ENCODE measurements around the gene DHH. TPM values are rescaled to one million over a fixed set of nuclear protein-coding genes. Genes with fewer than 3 reads are reported as not detected.

Gene DHH
- total and polyA plus RNA-seq, 10 of the 15 experiments (the other 5 are each of a cell fraction or from before 2014, with no cell fraction given), result 0.01 TPM; not detected in 9

DNA sequence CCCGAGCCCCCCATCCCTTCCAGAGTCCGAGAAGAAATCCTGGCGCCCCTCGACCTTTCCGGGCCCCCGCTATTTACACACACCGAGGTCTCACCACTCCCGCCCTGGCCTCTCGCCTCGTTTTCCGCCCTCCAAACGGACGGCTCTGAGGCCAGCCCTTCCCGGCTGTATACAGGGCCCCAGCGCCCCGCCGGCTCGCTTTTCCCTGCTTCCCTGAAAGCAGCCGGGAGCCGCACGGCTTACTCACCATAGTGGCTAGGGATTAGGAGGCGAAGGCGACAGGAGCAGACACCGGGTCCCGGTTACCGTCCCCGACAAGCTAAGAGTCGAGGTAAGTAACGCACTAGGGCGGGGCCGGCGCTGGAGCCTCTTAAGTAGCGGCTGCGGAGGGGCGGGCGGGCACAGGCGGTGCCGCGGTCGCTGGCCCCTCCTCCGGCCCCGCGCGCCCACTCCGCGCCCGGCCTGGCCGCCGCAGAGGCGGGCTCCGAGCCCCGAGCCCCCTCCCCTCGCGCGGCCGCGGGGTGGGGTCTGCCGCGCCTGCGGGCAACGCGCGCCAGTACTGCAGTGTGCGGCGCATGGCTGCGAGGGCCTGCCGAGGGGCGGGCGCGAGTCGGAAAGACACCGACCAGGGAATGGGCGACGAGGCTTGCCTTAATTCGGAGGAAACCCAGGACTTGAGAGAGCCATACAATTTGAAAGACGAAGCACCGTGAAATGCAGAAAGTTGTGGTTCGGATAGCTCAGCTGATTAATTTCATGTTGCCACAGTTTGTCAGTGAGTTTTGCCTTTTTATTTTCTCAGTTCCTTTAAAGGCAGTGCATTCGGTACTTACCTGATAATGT lies 36.7 kb upstream of the DHH start, which contains the start of gene TUBA1B (continued):
- TF ChIP-seq, protein P1, sequence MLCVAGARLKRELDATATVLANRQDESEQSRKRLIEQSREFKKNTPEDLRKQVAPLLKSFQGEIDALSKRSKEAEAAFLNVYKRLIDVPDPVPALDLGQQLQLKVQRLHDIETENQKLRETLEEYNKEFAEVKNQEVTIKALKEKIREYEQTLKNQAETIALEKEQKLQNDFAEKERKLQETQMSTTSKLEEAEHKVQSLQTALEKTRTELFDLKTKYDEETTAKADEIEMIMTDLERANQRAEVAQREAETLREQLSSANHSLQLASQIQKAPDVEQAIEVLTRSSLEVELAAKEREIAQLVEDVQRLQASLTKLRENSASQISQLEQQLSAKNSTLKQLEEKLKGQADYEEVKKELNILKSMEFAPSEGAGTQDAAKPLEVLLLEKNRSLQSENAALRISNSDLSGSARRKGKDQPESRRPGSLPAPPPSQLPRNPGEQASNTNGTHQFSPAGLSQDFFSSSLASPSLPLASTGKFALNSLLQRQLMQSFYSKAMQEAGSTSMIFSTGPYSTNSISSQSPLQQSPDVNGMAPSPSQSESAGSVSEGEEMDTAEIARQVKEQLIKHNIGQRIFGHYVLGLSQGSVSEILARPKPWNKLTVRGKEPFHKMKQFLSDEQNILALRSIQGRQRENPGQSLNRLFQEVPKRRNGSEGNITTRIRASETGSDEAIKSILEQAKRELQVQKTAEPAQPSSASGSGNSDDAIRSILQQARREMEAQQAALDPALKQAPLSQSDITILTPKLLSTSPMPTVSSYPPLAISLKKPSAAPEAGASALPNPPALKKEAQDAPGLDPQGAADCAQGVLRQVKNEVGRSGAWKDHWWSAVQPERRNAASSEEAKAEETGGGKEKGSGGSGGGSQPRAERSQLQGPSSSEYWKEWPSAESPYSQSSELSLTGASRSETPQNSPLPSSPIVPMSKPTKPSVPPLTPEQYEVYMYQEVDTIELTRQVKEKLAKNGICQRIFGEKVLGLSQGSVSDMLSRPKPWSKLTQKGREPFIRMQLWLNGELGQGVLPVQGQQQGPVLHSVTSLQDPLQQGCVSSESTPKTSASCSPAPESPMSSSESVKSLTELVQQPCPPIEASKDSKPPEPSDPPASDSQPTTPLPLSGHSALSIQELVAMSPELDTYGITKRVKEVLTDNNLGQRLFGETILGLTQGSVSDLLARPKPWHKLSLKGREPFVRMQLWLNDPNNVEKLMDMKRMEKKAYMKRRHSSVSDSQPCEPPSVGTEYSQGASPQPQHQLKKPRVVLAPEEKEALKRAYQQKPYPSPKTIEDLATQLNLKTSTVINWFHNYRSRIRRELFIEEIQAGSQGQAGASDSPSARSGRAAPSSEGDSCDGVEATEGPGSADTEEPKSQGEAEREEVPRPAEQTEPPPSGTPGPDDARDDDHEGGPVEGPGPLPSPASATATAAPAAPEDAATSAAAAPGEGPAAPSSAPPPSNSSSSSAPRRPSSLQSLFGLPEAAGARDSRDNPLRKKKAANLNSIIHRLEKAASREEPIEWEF (IDR thresholded peaks at IDR 0.05; ENCODE audit: insufficient replicate concordance, low read depth, low read length), result no peak
- TF ChIP-seq LARP7 (IDR thresholded peaks at IDR 0.05), result peak; percentile 54
- no peak; the same call in 1 of the 2 replicates for TF ChIP-seq MTA2 (IDR thresholded peaks at IDR 0.05; ENCODE audit: low read depth)
- TF ChIP-seq, protein P2, sequence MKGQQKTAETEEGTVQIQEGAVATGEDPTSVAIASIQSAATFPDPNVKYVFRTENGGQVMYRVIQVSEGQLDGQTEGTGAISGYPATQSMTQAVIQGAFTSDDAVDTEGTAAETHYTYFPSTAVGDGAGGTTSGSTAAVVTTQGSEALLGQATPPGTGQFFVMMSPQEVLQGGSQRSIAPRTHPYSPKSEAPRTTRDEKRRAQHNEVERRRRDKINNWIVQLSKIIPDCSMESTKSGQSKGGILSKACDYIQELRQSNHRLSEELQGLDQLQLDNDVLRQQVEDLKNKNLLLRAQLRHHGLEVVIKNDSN (IDR thresholded peaks at IDR 0.05; ENCODE audit: borderline replicate concordance, extremely low read length, insufficient read depth, low read depth, low read length), result no peak
- TF ChIP-seq NR2C2 (IDR thresholded peaks at IDR 0.05; ENCODE audit: borderline replicate concordance, control insufficient read depth, insufficient read length, low read depth), result no peak
- no peak for TF ChIP-seq TCF7 (IDR thresholded peaks at IDR 0.05; ENCODE audit: borderline replicate concordance)
- no peak for TF ChIP-seq FOXM1 (IDR thresholded peaks at IDR 0.05; ENCODE audit: low read depth, low read length)
- TF ChIP-seq ZNF24 (IDR thresholded peaks at IDR 0.05), result no peak
- TF ChIP-seq TARDBP (IDR thresholded peaks at IDR 0.05; ENCODE audit: borderline replicate concordance), result peak; percentile 82; the same call in 1 of the 2 replicates
- no peak for TF ChIP-seq KDM1A (IDR thresholded peaks at IDR 0.05; ENCODE audit: borderline replicate concordance)
- no peak for TF ChIP-seq PAX5 (IDR thresholded peaks at IDR 0.05; ENCODE audit: borderline replicate concordance, low read depth, low read length)
- no peak for TF ChIP-seq RBBP5 (conservative IDR thresholded peaks at IDR 0.05)
- no peak for TF ChIP-seq ZNF384 (IDR thresholded peaks at IDR 0.05; ENCODE audit: borderline replicate concordance, low read depth, low read length)
- TF ChIP-seq, protein P3, sequence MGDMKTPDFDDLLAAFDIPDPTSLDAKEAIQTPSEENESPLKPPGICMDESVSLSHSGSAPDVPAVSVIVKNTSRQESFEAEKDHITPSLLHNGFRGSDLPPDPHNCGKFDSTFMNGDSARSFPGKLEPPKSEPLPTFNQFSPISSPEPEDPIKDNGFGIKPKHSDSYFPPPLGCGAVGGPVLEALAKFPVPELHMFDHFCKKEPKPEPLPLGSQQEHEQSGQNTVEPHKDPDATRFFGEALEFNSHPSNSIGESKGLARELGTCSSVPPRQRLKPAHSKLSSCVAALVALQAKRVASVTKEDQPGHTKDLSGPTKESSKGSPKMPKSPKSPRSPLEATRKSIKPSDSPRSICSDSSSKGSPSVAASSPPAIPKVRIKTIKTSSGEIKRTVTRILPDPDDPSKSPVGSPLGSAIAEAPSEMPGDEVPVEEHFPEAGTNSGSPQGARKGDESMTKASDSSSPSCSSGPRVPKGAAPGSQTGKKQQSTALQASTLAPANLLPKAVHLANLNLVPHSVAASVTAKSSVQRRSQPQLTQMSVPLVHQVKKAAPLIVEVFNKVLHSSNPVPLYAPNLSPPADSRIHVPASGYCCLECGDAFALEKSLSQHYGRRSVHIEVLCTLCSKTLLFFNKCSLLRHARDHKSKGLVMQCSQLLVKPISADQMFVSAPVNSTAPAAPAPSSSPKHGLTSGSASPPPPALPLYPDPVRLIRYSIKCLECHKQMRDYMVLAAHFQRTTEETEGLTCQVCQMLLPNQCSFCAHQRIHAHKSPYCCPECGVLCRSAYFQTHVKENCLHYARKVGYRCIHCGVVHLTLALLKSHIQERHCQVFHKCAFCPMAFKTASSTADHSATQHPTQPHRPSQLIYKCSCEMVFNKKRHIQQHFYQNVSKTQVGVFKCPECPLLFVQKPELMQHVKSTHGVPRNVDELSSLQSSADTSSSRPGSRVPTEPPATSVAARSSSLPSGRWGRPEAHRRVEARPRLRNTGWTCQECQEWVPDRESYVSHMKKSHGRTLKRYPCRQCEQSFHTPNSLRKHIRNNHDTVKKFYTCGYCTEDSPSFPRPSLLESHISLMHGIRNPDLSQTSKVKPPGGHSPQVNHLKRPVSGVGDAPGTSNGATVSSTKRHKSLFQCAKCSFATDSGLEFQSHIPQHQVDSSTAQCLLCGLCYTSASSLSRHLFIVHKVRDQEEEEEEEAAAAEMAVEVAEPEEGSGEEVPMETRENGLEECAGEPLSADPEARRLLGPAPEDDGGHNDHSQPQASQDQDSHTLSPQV (IDR thresholded peaks at IDR 0.05), result no peak
- TF ChIP-seq POLR2AphosphoS2 (IDR thresholded peaks at IDR 0.05; ENCODE audit: low read depth, low read length), result peak; percentile 99
- TF ChIP-seq, protein P4, sequence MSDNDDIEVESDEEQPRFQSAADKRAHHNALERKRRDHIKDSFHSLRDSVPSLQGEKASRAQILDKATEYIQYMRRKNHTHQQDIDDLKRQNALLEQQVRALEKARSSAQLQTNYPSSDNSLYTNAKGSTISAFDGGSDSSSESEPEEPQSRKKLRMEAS (IDR thresholded peaks at IDR 0.05; ENCODE audit: low read depth, low read length), result peak; percentile 72
